LNCaP clone FGC (cell line): ENCODE data around the gene SIPA1L3.

Experiments used
- DNase-seq: peaks from one replicate; pipeline ENCODE4 v3.0.0-alpha.2; 2011; ENCODE audit warnings: low read depth
- H3K4me3 ChIP-seq: 2 replicates; pipeline ENCODE4 v1.5.1; 2011; ENCODE audit warnings: mild to moderate bottlenecking, low read depth, low read length, control low read depth
- TF ChIP-seq, protein P1 (sequence below): IDR thresholded peaks from 2 replicates; pipeline ENCODE4 v1.5.1; 2012; ENCODE audit warnings: mild to moderate bottlenecking; ENCODE audit not compliant: control insufficient read depth, insufficient read depth; ENCODE audit errors: extremely low read depth

Gene SIPA1L3

GRCh38 chr19:38155453-38155852, 248.4 kb downstream of the SIPA1L3 start:
- no peak overlapping the region for H3K4me3 ChIP-seq
- TF ChIP-seq, protein P1, sequence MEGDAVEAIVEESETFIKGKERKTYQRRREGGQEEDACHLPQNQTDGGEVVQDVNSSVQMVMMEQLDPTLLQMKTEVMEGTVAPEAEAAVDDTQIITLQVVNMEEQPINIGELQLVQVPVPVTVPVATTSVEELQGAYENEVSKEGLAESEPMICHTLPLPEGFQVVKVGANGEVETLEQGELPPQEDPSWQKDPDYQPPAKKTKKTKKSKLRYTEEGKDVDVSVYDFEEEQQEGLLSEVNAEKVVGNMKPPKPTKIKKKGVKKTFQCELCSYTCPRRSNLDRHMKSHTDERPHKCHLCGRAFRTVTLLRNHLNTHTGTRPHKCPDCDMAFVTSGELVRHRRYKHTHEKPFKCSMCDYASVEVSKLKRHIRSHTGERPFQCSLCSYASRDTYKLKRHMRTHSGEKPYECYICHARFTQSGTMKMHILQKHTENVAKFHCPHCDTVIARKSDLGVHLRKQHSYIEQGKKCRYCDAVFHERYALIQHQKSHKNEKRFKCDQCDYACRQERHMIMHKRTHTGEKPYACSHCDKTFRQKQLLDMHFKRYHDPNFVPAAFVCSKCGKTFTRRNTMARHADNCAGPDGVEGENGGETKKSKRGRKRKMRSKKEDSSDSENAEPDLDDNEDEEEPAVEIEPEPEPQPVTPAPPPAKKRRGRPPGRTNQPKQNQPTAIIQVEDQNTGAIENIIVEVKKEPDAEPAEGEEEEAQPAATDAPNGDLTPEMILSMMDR: no peak
- DNase-seq: no peak

DNA sequence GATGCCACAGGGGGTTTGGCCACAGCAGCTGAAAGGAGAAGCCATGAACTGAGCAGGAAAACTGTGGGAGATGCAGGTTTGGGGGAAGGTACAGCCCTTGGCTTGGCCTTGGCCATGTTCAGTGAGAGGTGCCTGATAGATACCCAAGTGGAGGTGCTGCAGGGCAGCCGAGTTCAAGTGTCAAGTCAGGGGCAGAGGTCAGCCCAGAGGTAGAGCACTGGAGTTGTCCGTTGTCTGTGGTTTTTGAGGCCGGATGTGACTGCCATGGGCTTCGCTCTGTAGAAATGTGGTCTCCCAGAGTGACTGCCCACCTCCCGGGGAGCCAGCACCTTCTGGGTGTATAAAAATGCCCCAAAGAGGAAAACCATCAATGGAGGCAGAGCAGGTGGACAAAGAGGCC, 251.7 kb downstream of the SIPA1L3 start:
- TF ChIP-seq, protein P1: no peak
- DNase-seq: no peak
- no peak overlapping the region for H3K4me3 ChIP-seq

GRCh38 chr19:38162094-38162493, 255.1 kb downstream of the SIPA1L3 start:
- TF ChIP-seq, protein P1: no peak
- DNase-seq: no peak
- H3K4me3 ChIP-seq: no peak overlapping the region

GRCh38 chr19:38162632-38163031, 255.6 kb downstream of the SIPA1L3 start:
- TF ChIP-seq, protein P1: no peak
- DNase-seq: no peak
- no peak overlapping the region for H3K4me3 ChIP-seq

DNA sequence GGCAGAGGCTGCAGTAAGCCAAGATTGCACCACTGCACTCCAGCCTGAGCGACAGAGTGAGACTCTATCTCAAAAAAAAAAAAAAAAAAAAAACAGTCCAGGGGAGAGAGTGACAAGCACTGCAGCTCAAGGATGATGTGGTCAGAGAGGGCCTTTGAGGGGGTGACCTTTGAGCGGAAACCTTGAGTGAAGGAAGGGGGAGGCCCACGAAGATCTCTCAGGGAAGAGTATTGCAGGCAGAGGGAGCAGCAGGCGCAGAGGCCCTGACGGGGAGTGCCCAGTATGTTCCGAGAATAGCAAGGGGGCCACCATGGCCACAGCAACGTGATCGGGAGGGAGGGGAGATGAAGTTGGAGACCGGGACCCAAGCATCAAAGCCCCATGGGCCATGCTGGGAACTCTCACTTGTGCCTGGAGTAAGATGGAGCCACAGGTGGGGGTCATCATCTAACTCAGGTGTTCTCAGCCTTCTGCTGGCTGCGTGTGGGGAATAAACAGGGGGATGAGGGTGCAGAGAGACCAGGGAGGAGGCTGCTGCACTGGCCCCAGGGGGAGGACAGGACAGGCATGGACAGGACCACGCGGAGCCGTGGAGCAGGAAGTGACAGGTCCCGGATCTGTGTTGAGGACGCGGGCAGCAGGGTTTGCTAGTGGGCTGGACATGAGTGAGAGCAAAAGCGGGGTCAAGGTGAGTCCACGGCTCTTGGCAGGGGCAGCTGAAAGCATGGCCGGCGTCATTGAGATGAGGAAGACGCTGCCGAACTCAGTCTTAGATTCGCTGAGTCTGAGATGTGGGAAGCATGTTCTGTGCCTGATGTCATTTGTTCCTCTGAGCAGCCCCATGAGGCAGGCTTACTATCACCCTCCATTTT, 256.6 kb downstream of the SIPA1L3 start:
- TF ChIP-seq, protein P1: no peak
- DNase-seq: no peak
- no peak overlapping the region for H3K4me3 ChIP-seq

DNA sequence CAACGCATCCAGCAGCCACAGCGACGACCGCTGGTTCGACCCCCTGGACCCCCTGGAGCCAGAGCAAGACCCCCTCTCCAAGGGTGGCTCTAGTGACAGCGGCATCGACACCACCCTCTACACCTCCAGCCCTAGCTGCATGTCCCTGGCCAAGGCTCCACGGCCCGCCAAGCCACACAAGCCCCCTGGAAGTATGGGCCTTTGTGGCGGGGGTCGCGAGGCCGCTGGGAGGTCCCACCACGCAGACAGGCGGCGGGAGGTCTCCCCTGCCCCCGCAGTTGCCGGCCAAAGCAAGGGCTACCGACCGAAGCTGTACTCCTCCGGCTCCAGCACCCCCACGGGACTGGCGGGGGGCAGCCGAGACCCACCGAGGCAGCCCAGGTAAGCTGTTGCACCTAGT, 257.5 kb downstream of the SIPA1L3 start:
- no peak overlapping the region for H3K4me3 ChIP-seq
- no peak for DNase-seq
- TF ChIP-seq, protein P1: no peak

DNA sequence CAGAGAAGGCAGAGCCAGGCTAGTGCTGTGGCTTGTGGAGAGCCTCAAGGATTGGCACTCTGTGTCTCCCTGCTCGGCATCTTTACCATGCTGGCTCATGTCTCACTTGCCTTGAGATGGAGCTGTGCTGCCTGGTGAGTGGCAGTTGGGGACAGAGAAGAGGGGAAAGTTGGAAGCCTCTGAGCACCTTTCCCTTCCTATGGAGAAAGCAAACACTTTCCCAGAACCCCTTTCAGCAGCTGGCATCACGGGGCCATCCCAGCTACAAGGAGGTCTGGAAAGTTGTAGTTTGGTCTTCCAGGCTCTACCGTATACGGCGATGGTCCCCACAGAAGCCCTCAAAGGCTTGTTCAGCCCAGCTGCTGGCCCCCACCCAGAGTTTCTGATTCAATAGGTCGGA, 258.3 kb downstream of the SIPA1L3 start:
- no peak for DNase-seq
- TF ChIP-seq, protein P1: no peak
- H3K4me3 ChIP-seq: no peak overlapping the region
